ENCODE data around the gene PTPN4. TPM values are rescaled to one million over a fixed set of nuclear protein-coding genes. Genes with fewer than 3 reads are reported as not detected.

The PTPN4 gene
- total RNA-seq, 2 donors from 2014 or later = 52.6 to 69.8 TPM

- H3K27ac Mint-ChIP-seq = no peak overlapping the region
- H3K9me3 Mint-ChIP-seq = no peaks in the 10 kb centered on the region
- no peaks in the 10 kb centered on the region for H3K27me3 Mint-ChIP-seq (ENCODE audit: insufficient read depth)
- no peak overlapping the region for H3K4me3 Mint-ChIP-seq
- 94% methylated on average over 1 to 2 of the region's 2 CpGs for WGBS, 2 experiments (ENCODE audit: insufficient coverage in 1 of 2, insufficient read length in 1 of 2)
- Histone ChIP-seq H3K9ac (ENCODE audit: extremely low read depth, low read length, poor library complexity, severe bottlenecking) (no peak overlapping the region), H3K27ac (ENCODE audit: low read depth, low read length) (no peak overlapping the region), H3K27me3 (ENCODE audit: control insufficient read depth, insufficient read depth, low read length, poor library complexity, severe bottlenecking) (no peaks in the 10 kb centered on the region), H3K4me1 (ENCODE audit: control insufficient read depth, insufficient read depth, low read length) (peaks cover 5% of the 10 kb centered on the region), H3K4me3 (ENCODE audit: low read length) (no peak overlapping the region), H3K9me3 (ENCODE audit: control insufficient read depth, low read length) (no peaks in the 10 kb centered on the region), H3K36me3 (ENCODE audit: control insufficient read depth, insufficient read depth, low read length) (no peaks in the 10 kb centered on the region)
- H3K4me1 Mint-ChIP-seq = peaks cover 8% of the 10 kb centered on the region
- no peak for TF ChIP-seq CTCF (conservative IDR thresholded peaks at IDR 0.05)
- DNase-seq = no peak
- H3K36me3 Mint-ChIP-seq (ENCODE audit: low read depth) = peaks cover under 1% of the 10 kb centered on the region
Measured at GRCh38 chr2:119771331-119771730, 11.6 kb downstream of the PTPN4 start.

- 93 to 100% methylated on average over 2 of the region's 2 CpGs for WGBS, 2 experiments (ENCODE audit: insufficient coverage in 1 of 2, insufficient read length in 1 of 2)
- DNase-seq = no peak
- Histone ChIP-seq H3K4me1 (ENCODE audit: control insufficient read depth, insufficient read depth, low read length) (peaks cover 5% of the 10 kb centered on the region), H3K27ac (ENCODE audit: low read depth, low read length) (no peak overlapping the region), H3K9me3 (ENCODE audit: control insufficient read depth, low read length) (no peaks in the 10 kb centered on the region), H3K27me3 (ENCODE audit: control insufficient read depth, insufficient read depth, low read length, poor library complexity, severe bottlenecking) (no peaks in the 10 kb centered on the region), H3K36me3 (ENCODE audit: control insufficient read depth, insufficient read depth, low read length) (no peaks in the 10 kb centered on the region), H3K9ac (ENCODE audit: extremely low read depth, low read length, poor library complexity, severe bottlenecking) (no peak overlapping the region), H3K4me3 (ENCODE audit: low read length) (no peak overlapping the region)
- H3K36me3 Mint-ChIP-seq (ENCODE audit: low read depth) = peaks cover 2% of the 10 kb centered on the region
- no peak overlapping the region for H3K27ac Mint-ChIP-seq
- H3K27me3 Mint-ChIP-seq (ENCODE audit: insufficient read depth) = no peaks in the 10 kb centered on the region
- H3K4me1 Mint-ChIP-seq = peaks cover 5% of the 10 kb centered on the region
- H3K9me3 Mint-ChIP-seq = no peaks in the 10 kb centered on the region
- H3K4me3 Mint-ChIP-seq = no peak overlapping the region
- TF ChIP-seq CTCF (conservative IDR thresholded peaks at IDR 0.05) = no peak
Measured at GRCh38 chr2:119772128-119772527, 12.4 kb downstream of the PTPN4 start.

GRCh38 chr2:119772767-119773166 lies 13.0 kb downstream of the PTPN4 start:
- H3K36me3 ChIP-seq (ENCODE audit: control insufficient read depth, insufficient read depth, low read length) = no peaks in the 10 kb centered on the region
- no peaks in the 10 kb centered on the region for H3K27me3 Mint-ChIP-seq (ENCODE audit: insufficient read depth)
- H3K27me3 ChIP-seq (ENCODE audit: control insufficient read depth, insufficient read depth, low read length, poor library complexity, severe bottlenecking) = no peaks in the 10 kb centered on the region
- H3K4me1 Mint-ChIP-seq = peaks cover 5% of the 10 kb centered on the region
- DNase-seq = no peak
- H3K9me3 ChIP-seq (ENCODE audit: control insufficient read depth, low read length) = no peaks in the 10 kb centered on the region
- no peak overlapping the region for H3K4me3 Mint-ChIP-seq
- H3K27ac ChIP-seq (ENCODE audit: low read depth, low read length) = no peak overlapping the region
- 97 to 100% methylated on average over 1 to 4 of the region's 4 CpGs for WGBS, 2 experiments (ENCODE audit: insufficient coverage in 1 of 2, insufficient read length in 1 of 2)
- peaks cover 2% of the 10 kb centered on the region for H3K36me3 Mint-ChIP-seq (ENCODE audit: low read depth)
- no peak overlapping the region for H3K27ac Mint-ChIP-seq
- H3K9ac ChIP-seq (ENCODE audit: extremely low read depth, low read length, poor library complexity, severe bottlenecking) = no peak overlapping the region
- peaks cover 5% of the 10 kb centered on the region for H3K4me1 ChIP-seq (ENCODE audit: control insufficient read depth, insufficient read depth, low read length)
- TF ChIP-seq CTCF (conservative IDR thresholded peaks at IDR 0.05) = no peak
- H3K9me3 Mint-ChIP-seq = no peaks in the 10 kb centered on the region
- no peak overlapping the region for H3K4me3 ChIP-seq (ENCODE audit: low read length)

Measured in endodermal cell (in vitro differentiated cells).